Measurements from ENCODE around the gene MCOLN3.

GRCh38 chr1:85062425-85063026 lies 14.2 kb upstream of the MCOLN3 start:
- TF ChIP-seq CTCF (conservative IDR thresholded peaks at IDR 0.05; ENCODE audit: low read length) (no peak), EZH2phosphoT487 (IDR thresholded peaks at IDR 0.05; ENCODE audit: borderline replicate concordance) (no peak)

All from Loucy (cell line).